HG03439 (cell line): ENCODE data around the gene MAPK8.
"Not testable (repeated sequence)": the region's sequence is repeated elsewhere in the genome, so short reads cannot be mapped to it uniquely, and the experiment has no call there.

Source experiments
- ATAC-seq: cut with Tn5 transposase; IDR thresholded peaks from one replicate; pipeline ENCODE4 v1.9.1; 2021; ENCODE audit warnings: mild to moderate bottlenecking, moderate library complexity; ENCODE audit not compliant: unreplicated experiment

The MAPK8 gene

DNA sequence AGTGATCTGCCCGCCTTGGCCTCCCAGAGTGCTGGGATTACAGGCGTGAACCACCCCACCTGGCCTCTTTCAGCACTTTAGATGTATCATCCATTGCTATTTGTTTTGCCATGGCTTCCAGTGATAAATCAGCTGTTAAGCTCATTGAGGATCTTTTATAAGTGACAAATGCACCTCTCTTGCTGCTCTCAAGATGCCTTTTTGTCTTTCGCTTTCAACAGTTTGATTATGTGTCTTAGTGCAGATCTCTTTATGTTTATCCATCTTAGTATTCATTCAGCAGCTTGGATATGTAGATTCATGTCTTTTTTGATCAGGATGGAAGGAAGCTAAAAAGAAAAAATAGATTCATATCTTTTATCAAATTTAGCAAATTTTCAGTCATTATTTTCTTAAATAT is 105.6 kb downstream of the MAPK8 start:
- ATAC-seq = no peak

- ATAC-seq = no peak
Measured at GRCh38 chr10:48412933-48413332, 106.5 kb downstream of the MAPK8 start.

GRCh38 chr10:48414160-48414559 is 107.7 kb downstream of the MAPK8 start:
- ATAC-seq = no peak

DNA sequence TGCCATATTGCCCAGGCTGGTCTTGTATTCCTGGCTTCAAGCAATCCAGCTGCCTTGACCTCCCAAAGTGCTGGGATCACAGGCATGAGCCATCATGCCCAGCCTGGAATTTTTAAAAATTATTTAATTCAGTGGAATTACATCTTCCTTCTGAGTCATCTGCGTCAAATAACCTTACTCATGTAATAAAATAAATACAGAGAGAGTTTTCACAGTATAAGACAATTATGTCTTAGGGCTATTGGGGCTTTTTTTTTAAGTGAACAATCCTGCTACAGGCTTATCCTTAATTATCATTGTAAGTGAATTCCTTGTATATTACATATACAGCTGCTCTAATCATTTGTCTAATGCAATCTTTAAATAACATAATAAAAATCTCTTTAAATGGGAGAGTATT is 108.3 kb downstream of the MAPK8 start:
- no peak for ATAC-seq

DNA sequence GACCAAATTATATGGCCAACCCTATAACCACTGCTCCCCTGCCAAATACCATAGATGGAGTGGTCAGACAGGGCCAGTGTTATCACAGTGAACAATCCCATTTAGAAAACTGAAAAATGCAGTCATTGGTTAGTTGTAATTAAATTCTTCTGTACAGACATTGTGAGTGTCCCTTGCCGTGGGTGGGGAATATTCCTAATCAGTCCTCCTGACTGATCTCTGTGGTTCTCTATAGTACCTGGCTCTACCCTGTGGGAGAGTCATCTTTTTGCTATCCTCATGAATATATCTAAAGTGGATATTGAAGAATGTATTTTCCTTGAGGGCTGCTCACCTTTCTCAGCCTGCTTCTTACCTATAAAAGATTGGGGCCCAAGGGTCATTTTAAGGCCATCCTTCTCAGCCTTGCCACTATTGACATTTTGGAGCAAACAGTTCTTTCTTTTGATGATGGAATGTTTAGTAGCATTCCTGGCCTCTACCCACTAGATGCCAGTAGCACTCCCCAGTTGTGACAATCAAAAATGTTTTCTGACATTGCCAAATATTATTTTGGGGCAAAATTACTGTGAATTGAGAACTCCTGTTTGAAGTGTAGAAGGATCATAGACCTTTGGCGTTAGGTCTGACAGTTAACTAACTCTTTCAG is 110.2 kb downstream of the MAPK8 start:
- no peak for ATAC-seq

DNA sequence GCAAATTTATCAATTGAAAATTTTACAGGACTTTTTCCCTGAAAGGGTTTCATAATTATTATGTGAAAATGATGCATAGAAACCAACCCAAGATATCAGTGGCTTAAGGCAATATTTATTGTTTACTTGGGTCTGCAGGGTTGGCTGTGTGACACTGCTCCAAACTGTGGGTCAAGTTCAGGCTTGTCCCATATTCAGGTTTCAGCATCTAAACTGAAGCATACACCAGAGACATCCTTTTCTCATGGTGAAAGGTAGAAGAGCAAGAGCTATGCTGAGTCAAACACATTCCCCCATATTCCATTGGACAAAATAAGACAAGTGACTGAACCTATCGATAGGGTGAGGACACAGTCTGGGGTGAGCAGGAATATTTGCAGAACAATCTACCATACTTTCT is 110.9 kb downstream of the MAPK8 start:
- ATAC-seq = no peak

DNA sequence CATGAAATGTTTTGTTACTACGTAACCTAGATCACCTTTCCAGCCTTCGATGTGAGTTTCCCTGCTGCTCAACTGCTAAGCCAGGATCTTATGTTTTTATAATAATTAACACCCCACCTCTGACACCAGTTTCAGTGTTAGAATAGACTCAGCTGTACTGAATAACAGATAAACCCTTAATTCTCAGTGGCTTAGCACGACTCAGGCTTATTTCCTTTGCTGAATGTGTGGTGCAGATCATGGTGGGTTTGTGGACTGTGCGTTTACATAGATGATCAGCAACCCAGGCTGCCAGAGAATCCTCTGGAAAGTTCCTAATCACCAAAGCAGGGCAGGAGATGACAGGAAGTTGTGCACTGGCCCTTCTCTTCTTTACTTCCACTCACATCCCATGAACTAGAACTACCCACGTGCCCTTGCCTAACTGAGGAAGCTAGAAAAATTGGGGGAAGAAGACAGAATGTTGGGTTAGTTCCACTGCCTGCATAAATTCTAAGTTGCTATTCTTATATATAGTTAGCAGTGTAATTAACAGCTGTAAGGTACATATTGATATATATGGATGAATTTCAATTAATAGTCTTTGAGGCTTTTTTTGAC is 111.8 kb downstream of the MAPK8 start:
- ATAC-seq = no peak

- no peak for ATAC-seq
Measured at GRCh38 chr10:48419714-48420113, 113.2 kb downstream of the MAPK8 start.

DNA sequence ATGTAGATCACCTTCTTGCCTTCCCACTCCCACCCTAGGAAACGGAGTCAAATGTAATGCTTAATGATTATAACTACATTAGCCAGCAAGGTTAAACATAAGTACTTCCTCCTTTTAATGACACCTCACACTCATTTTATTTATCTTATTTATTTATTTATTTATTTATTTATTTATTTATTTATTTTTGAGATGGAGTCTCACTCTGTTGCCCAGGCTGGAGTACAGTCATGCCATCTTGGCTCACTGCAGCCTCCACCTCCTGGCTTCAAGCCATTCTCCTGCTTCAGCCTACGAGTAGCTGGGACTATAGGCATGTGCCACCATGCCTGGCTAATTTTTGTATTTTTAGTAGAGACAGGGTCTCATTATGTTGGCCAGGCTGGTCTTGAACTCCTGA is 115.4 kb downstream of the MAPK8 start:
- ATAC-seq = not testable (repeated sequence)

DNA sequence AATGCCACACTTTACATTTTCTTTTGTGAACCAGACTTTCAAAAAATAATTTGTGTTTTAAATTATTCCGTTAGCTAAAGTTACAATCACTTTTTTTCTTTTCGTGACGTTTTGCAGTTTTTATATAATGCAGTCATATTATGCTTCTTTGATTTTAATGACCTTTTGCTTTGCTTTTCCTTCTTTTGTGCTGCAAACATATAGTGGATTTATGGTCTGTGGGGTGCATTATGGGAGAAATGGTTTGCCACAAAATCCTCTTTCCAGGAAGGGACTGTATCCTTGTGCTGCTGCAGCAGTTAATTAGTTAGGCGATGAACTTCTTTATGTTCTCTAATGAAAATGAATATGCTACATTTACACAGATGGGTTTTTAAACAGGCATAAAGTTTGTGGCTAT is 117.4 kb downstream of the MAPK8 start:
- no peak for ATAC-seq

- no peak for ATAC-seq
Measured at GRCh38 chr10:48428896-48429295, 122.4 kb downstream of the MAPK8 start.

DNA sequence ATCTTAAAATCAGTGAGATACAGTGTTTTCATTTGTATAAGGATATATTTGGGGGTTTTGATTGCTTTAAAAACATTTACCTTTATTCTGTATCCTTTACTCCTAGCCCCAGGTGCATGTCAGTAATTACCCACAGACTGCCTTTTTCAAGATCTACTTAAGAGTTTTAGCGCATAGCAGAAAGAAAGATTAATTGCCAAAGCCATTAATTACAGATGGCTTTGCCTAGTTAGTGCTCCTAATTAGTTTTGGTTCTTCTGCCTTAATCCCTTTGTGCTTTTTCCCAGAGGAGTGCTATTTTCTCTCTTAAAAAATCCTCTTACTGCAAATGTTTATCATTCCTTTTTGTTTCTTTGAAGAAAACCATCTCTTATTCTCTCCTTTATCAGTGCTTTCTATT is 122.8 kb downstream of the MAPK8 start:
- ATAC-seq = no peak

DNA sequence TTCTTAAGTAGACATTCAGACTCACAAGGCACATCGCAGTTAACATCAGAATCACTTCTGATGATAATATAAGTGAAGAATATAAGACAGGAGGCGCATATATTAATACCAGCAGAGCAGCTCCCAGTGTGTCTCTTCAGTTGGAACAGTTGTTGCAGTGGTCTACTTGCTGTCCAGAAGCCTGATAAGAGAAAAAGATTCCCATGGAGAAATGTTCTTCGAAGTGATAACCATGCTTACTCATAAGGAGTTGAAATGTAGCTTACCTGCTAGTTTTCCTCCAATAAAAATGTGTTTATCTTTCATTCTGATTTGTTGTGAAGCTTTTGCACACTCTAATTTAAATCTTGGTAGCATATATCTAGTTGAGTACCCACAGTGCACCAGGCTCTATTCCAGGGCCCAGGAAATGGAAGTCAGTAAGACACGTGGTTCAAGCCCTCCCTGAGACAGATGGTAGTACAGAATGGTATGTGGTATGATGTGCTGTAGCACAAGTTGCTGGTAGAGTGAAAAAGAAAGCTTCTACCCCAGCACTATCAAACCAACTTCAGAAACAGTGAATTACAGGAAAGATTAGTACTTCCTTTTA is 124.0 kb downstream of the MAPK8 start:
- ATAC-seq = no peak

- ATAC-seq = no peak
Measured at GRCh38 chr10:48431871-48432270, 125.4 kb downstream of the MAPK8 start.

- ATAC-seq = no peak
Measured at GRCh38 chr10:48437546-48437945, 131.1 kb downstream of the MAPK8 start.

- ATAC-seq = no peak
Measured at GRCh38 chr10:48439031-48439430, 132.6 kb downstream of the MAPK8 start.

GRCh38 chr10:48439581-48440041 is 133.1 kb downstream of the MAPK8 start:
- no peak for ATAC-seq

GRCh38 chr10:48440771-48441170 is 134.3 kb downstream of the MAPK8 start:
- no peak for ATAC-seq

- ATAC-seq = no peak
Measured at GRCh38 chr10:48442090-48442808, 135.8 kb downstream of the MAPK8 start.

DNA sequence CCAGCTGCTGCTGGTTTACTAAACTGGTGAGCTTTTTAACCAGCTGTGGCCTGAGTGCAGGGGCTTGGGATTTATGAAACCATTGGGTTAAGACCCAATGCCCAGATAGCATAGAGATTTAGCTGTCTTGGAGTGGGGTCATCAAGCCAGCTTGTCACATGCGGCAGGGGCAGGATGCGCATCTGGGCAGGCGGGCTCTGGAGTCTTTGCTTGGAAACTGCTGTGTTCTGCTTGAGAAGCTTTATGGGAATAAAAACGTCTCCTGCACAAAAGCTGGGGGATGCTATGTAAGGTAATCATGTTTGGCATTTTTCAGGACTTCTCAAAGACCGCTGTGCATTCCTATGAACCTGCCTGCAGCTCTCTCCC is 136.3 kb downstream of the MAPK8 start:
- no peak for ATAC-seq

DNA sequence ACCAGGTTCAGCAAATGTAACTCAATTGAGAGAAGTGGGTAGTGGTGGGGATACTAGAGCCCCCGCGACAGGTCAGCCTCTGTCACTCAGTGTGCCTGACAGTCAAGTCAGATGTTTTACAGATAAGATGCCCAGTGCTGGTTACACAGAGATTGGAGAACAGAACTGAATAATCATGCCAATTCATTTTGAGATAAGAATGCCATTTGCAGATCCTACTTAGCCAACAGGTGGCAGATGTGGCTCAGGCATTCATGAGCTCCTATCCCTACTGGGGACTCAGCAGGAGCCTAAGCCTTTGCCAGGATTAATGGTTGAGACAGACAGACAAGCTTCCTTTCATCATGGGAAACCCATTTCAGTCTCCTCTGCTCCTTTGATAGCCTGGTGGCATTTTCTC is 137.8 kb downstream of the MAPK8 start:
- ATAC-seq = no peak
